K562 (cell line): ENCODE measurements around the gene RNF150. TPM values are rescaled to one million over a fixed set of nuclear protein-coding genes. Genes with fewer than 3 reads are reported as not detected.

ENCODE experiments used
- ATAC-seq: fragments of 200-7000 bp; cut with Tn5 transposase; 3 replicates; pipeline ENCODE4 v1.9.1; 2020; ENCODE audit warnings: moderate library complexity
- Bru-seq: library from RNA; stranded (reverse); fragments of 400-500 nt; gene quantifications from one replicate; lab custom pipeline; 2021; lab: Mats Ljungman, UMichigan
- BruChase-seq, 2 experiments: library from RNA; stranded (reverse); fragments of 400-500 nt; gene quantifications; one replicate each; lab custom pipeline; 2021; lab: Mats Ljungman, UMichigan
- BruUV-seq: library from RNA; stranded (reverse); fragments of 400-500 nt; replicated peaks from 2 replicates; lab custom pipeline; 2021; lab: Mats Ljungman, UMichigan
- CTCF ChIA-PET: fragments of 300-600 bp; formaldehyde crosslinking; extraction: SDS; loops from one replicate; lab custom pipeline; 2021; ENCODE audit warnings: low intra/inter-chr PET ratio; lab: Yijun Ruan, JAX
- POLR2A ChIA-PET: fragments of 300-600, 350-650 bp; sonication (Branson Sonifier 250); formaldehyde crosslinking; extraction: SDS; loops from one replicate; lab custom pipeline; 2021; ENCODE audit warnings: antibody characterized with exemption, inconsistent platforms; lab: Yijun Ruan, JAX
- DNase-seq, 4 experiments: peaks; one replicate each; pipeline versions ENCODE4 v3.0.0 to v3.0.0-alpha.2; 2011 to 2018; ENCODE audit warnings: low spot score in 3 of 4, mixed read lengths in 3 of 4; ENCODE audit errors: extremely low read depth in 1 of 4
- FAIRE-seq: peaks from 2 replicates; lab custom pipeline; 2011; peaks lifted over from hg19 to GRCh38; lab: Jason Lieb, UNC
- H2AFZ ChIP-seq: 2 replicates; pipeline ENCODE4 v1.6.0; 2011; ENCODE audit warnings: low read depth, low read length, control low read depth, inconsistent platforms
- H3K27ac ChIP-seq: fragments of 200-600 bp; 3 replicates; pipeline ENCODE4 v1.8.0; 2011; ENCODE audit warnings: low read depth, mild to moderate bottlenecking, control low read depth, inconsistent platforms, low read length, moderate library complexity, mixed read lengths; ENCODE audit errors: extremely low read depth
- H3K27me3 ChIP-seq, 2 experiments: fragments of 300-600 bp in 1 of 2; 2 replicates in 1 of 2; 3 replicates in 1 of 2; pipeline versions ENCODE4 v1.6.0 to v1.8.0; 2011; ENCODE audit warnings: inconsistent platforms in 2 of 2, low read length in 2 of 2, mild to moderate bottlenecking in 1 of 2, mixed read lengths in 1 of 2, moderate library complexity in 1 of 2; ENCODE audit not compliant: control insufficient read depth in 2 of 2, insufficient read depth in 2 of 2
- H3K36me3 ChIP-seq: fragments of 300-600 bp; 3 replicates; pipeline ENCODE4 v1.8.0; 2011; ENCODE audit warnings: mild to moderate bottlenecking, low read length, inconsistent platforms; ENCODE audit not compliant: control insufficient read depth, insufficient read depth
- H3K4me1 ChIP-seq, 2 experiments: fragments of 200-600 bp in 1 of 2; replicated peaks in 1 of 2; 2 replicates in 1 of 2; 3 replicates in 1 of 2; pipeline versions ENCODE4 v1.5.1 to v1.8.0; 2011; ENCODE audit warnings: inconsistent platforms in 2 of 2, low read length in 2 of 2, mild to moderate bottlenecking in 1 of 2, mixed read lengths in 1 of 2, moderate library complexity in 1 of 2; ENCODE audit not compliant: control insufficient read depth in 2 of 2, insufficient read depth in 2 of 2
- H3K4me2 ChIP-seq: 2 replicates; pipeline ENCODE4 v1.6.1; 2011; ENCODE audit warnings: low read length, control low read depth, inconsistent platforms, mixed read lengths; ENCODE audit not compliant: insufficient read depth
- H3K4me3 ChIP-seq: fragments of 200-600 bp; sonication (generic), shearing (Covaris generic); 2 replicates; pipeline ENCODE4 v1.5.1; 2016; ENCODE audit warnings: control low read depth, inconsistent platforms
- H3K79me2 ChIP-seq: fragments of 200-600 bp; 3 replicates; pipeline ENCODE4 v1.8.0; 2011; ENCODE audit warnings: low read length, inconsistent platforms; ENCODE audit not compliant: control insufficient read depth, insufficient read depth
- H3K9ac ChIP-seq, 2 experiments: 2 replicates each; pipeline versions ENCODE4 v1.6.0 to v1.6.1; 2011; ENCODE audit warnings: low read depth in 2 of 2, low read length in 2 of 2, control low read depth in 1 of 2, inconsistent platforms in 1 of 2, mild to moderate bottlenecking in 1 of 2, mixed read lengths in 1 of 2; ENCODE audit not compliant: insufficient read depth in 1 of 2
- H3K9me1 ChIP-seq: one replicate; pipeline ENCODE4 v1.6.0; 2011; ENCODE audit warnings: inconsistent platforms, mild to moderate bottlenecking, low read length, moderate library complexity; ENCODE audit not compliant: control insufficient read depth, insufficient read depth
- H3K9me3 ChIP-seq: replicated peaks from 2 replicates; pipeline ENCODE4 v1.5.1; 2011; ENCODE audit warnings: low read depth, low read length, inconsistent platforms; ENCODE audit not compliant: control insufficient read depth, insufficient read depth
- H4K20me1 ChIP-seq: replicated peaks from 2 replicates; pipeline ENCODE4 v1.6.1; 2011; ENCODE audit warnings: low read length, inconsistent platforms, mixed read lengths; ENCODE audit not compliant: control insufficient read depth, insufficient read depth
- MCM2 ChIP-seq: fragments of 450-650 bp; IDR thresholded peaks from 2 replicates; pipeline ENCODE4 v1.6.1; 2017; ENCODE audit warnings: low read depth, mild to moderate bottlenecking
- RAD21 ChIP-seq, 2 experiments: fragments of 250-450 bp in 1 of 2; fragments of 450-650 bp in 1 of 2; sonication (Bioruptor Pico) in 1 of 2; formaldehyde crosslinking in 1 of 2; IDR thresholded peaks in 1 of 2; conservative IDR thresholded peaks in 1 of 2; 2 replicates each; pipeline versions ENCODE4 v1.4.0 to v1.8.0; 2020 to 2022; ENCODE audit warnings: mild to moderate bottlenecking in 2 of 2, moderate library complexity in 1 of 2
- SP1 ChIP-seq: sonication (generic); formaldehyde crosslinking; IDR thresholded peaks from 2 replicates; pipeline ENCODE4 v1.8.1; 2022; ENCODE audit warnings: mild to moderate bottlenecking, missing genetic modification reagents
- SPI1 ChIP-seq: IDR thresholded peaks from 2 replicates; pipeline ENCODE4 v1.6.1; 2011; ENCODE audit warnings: low read depth, low read length, control low read depth, borderline replicate concordance
- TOE1 ChIP-seq, 2 experiments: fragments of 450-650 bp in 1 of 2; sonication (generic) in 1 of 2; formaldehyde crosslinking in 1 of 2; IDR thresholded peaks; 2 replicates each; pipeline versions ENCODE4 v1.7.1 to v1.8.0; 2016 to 2022; ENCODE audit warnings: borderline replicate concordance in 2 of 2, mild to moderate bottlenecking in 2 of 2, antibody characterized with exemption in 1 of 2, inconsistent platforms in 1 of 2, low read depth in 1 of 2, missing genetic modification reagents in 1 of 2, moderate library complexity in 1 of 2
- WGBS: fragments of 100-300 bp; shearing (Covaris generic); methylation state at CpG from one replicate; pipeline ENCODE4 v1.1.6; 2016; ENCODE audit warnings: low coverage, mixed read lengths; ENCODE audit not compliant: insufficient coverage; ENCODE audit errors: missing lambda C conversion rate; 5-methylcytosine and 5-hydroxymethylcytosine counted together
- in situ Hi-C: fragments of 300-500 bp; cut with MboI; formaldehyde crosslinking; loops from 4 replicates; pipeline ENCODE4 v1.15.0; 2018; ENCODE audit warnings: inconsistent platforms, mixed read lengths
- intact Hi-C: fragments of 100-400 bp; cut with micrococcal nuclease; formaldehyde crosslinking; loops from 2 replicates; pipeline ENCODE4 v1.14.2; 2022
- long read RNA-seq, 3 experiments: library from polyadenylated mRNA in 2 of 3; library from RNA in 1 of 3; unstranded in 2 of 3; stranded (forward) in 1 of 3; transcript quantifications; one replicate each; pipeline ENCODE4 v2.0.0, GENCODE V29; 2019 to 2022
- polyA minus RNA-seq, 3 experiments: library from RNA; depleted of rRNA, polyadenylated mRNA; stranded (reverse); fragments of >200 nt; gene quantifications; 2 replicates each; pipeline ENCODE4 v1.2.3, GENCODE V29; 2011
- polyA plus RNA-seq, 8 experiments: library from polyadenylated mRNA; depleted of rRNA in 4 of 8; stranded (reverse) in 5 of 8; unstranded in 3 of 8; fragments of >200 nt; fragmentation: Nextera tagmentation in 2 of 8; fragmentation: Illumina TruSeq in 1 of 8; extraction: Ambion mirVana in 2 of 8; extraction: Trizol in 1 of 8; gene quantifications; 2 replicates each; pipeline versions ENCODE4 v1.2.1 to v1.2.3, GENCODE V29; 2011 to 2014; ENCODE audit warnings: inconsistent platforms in 1 of 8, missing spikeins in 1 of 8
- total RNA-seq, 7 experiments: library from RNA; depleted of rRNA in 6 of 7; stranded (reverse); fragments of >200 nt in 6 of 7; fragmentation: Illumina TruSeq in 2 of 7; extraction: Trizol in 2 of 7; gene quantifications; 2 replicates each; pipeline versions ENCODE4 v1.2.1 to v1.2.3, GENCODE V29; 2011 to 2021; ENCODE audit warnings: low replicate concordance in 1 of 7
- TF ChIP-seq, protein P1 (sequence below), 3 experiments: IDR thresholded peaks in 2 of 3; conservative IDR thresholded peaks in 1 of 3; 2 replicates each; pipeline ENCODE4 v1.5.1; 2011 to 2012; ENCODE audit warnings: low read length in 3 of 3, mild to moderate bottlenecking in 3 of 3, control low read depth in 2 of 3, improper control_type of control experiment in 1 of 3, inconsistent platforms in 1 of 3, low read depth in 1 of 3, mixed read lengths in 1 of 3, moderate library complexity in 1 of 3; ENCODE audit not compliant: insufficient read depth in 2 of 3

Gene RNF150
- total RNA-seq (2011; cell fraction: chromatin; rRNA removed; ENCODE audit: low replicate concordance): not detected in 2 replicates
- total RNA-seq (2011; cell fraction: nucleolus; rRNA removed): not detected in 2 replicates
- total RNA-seq (2011; cell fraction: nucleoplasm; rRNA removed): not detected in 2 replicates
- total RNA-seq (2014; rRNA removed): not detected in 2 replicates
- total RNA-seq (2014; rRNA removed; fragmentation: Illumina TruSeq; extraction: Trizol): not detected in 2 replicates
- not detected in 2 replicates for total RNA-seq (2015; rRNA removed; fragmentation: Illumina TruSeq; extraction: Trizol)
- total RNA-seq (2021): 0.04 and 0.09 TPM in 2 replicates
- polyA plus RNA-seq (2011; rRNA removed): not detected in 2 replicates
- not detected in 2 replicates for polyA plus RNA-seq (2011; cell fraction: cytosol; rRNA removed)
- polyA plus RNA-seq (2011; cell fraction: nucleus; rRNA removed): not detected in 2 replicates
- polyA plus RNA-seq (2012): not detected in 2 replicates
- not detected in 2 replicates for polyA plus RNA-seq (2014; fragmentation: Illumina TruSeq; extraction: Trizol)
- not detected for polyA plus RNA-seq (2014; fragmentation: Nextera tagmentation; extraction: Ambion mirVana)
- polyA plus RNA-seq (2014; rRNA removed): not detected in 2 replicates
- polyA minus RNA-seq (2011; rRNA and poly(A)+ RNA removed): not detected in 2 replicates
- polyA minus RNA-seq (2011; cell fraction: cytosol; rRNA and poly(A)+ RNA removed): not detected in 2 replicates
- polyA minus RNA-seq (2011; cell fraction: nucleus; rRNA and poly(A)+ RNA removed): not detected in 2 replicates
- percentile 5 among the genes with signal in this experiment for Bru-seq, nascent RNA
- BruChase-seq, experiment 1, labeled RNA remaining after a 2-hour chase: percentile 6 among the genes with signal in this experiment
- percentile 7 among the genes with signal in this experiment for BruChase-seq, experiment 2, labeled RNA remaining after a 6-hour chase
- long read RNA-seq, experiment 1: 0 reads
- long read RNA-seq, experiment 2: 0 reads
- long read RNA-seq, experiment 3: 0 reads

DNA sequence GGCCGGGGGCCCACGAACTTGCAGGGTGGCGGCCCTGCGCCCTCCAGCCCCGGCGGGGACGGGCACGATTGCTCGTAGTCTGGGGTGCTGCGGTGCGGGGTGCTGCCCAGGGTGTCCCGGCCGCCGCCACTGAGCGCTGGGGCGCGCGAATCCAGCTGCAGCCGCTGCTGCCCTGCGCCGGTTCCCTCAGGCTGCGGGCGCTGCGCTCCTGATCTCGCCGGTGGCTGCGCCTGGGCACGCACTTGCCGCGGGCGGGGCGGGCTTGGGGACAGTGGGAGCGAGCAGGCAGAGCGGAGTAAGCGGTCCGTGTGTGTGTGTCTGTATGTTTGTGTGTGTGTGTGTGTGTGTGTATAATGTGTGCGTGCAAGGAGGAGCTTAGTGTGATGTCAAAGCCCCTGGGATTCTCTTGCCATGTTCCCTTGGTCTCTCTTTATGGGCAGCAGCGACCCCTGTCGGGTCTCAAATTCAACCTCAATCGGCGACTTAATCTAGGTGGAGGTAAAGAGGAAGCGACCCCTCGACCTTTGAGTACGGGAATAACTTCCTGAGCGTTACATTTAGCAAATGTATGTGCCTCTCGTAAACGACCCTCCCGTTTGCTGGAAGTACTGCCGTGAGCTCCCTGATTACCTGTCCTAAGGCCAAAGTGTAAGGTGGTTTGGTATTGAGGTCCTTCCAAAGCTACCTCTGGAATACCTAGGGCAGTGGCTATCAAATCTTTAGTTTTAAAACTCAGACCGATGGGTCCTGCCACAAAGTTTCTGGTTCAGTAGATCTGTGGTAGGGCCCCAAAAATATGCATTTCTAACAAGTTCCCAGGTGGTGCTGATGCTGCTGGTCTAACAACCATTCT is at the start of gene RNF150:
RNF150 (minus strand) TSS at position 324 of the 853 bp plus-strand sequence.
- in situ Hi-C loops (loop anchor here (10.0 kb wide), 1 partner anchor 269 kb away; no protein-coding TSS in a partner anchor), intact Hi-C loops (loop anchor here (1.0 to 10.0 kb wide), 2 partner anchors 139 to 272 kb away; no protein-coding TSS in a partner anchor)
- Histone ChIP-seq H3K27ac (no peak within 1 kb of the TSS), H3K9me1 (no peaks in the 10 kb centered on the region), H4K20me1 (no peaks in the 10 kb centered on the region), H3K27me3 (peaks cover 6 to 16% of the 10 kb centered on the region in 2 experiments; a peak in 3 of 5 replicates), H3K9ac (no peak within 1 kb of the TSS), H3K4me3 (no peak within 1 kb of the TSS), H3K4me1 (peaks cover 0 to 7% of the 10 kb centered on the region in 2 experiments; a peak in 1 of 5 replicates), H3K4me2 (no peak within 1 kb of the TSS), H2AFZ (no peak within 1 kb of the TSS), H3K36me3 (no peaks in the 10 kb centered on the region), H3K79me2 (no peaks in the 10 kb centered on the region), H3K9me3 (no peaks in the 10 kb centered on the region)
- peak; percentile 7; the same call in 1 of the 2 replicates for TF ChIP-seq SPI1
- no peak for TF ChIP-seq MCM2
- TF ChIP-seq SP1 (CRISPR knock-in tag): no peak
- peak in 1 of 2 experiments; percentile 35; a peak in 2 of 4 replicates for TF ChIP-seq RAD21 (CRISPR knock-in tag; conservative IDR thresholded peaks at IDR 0.05 in 1 of 2, IDR thresholded peaks at IDR 0.05 in 1 of 2)
- TF ChIP-seq, protein P1, sequence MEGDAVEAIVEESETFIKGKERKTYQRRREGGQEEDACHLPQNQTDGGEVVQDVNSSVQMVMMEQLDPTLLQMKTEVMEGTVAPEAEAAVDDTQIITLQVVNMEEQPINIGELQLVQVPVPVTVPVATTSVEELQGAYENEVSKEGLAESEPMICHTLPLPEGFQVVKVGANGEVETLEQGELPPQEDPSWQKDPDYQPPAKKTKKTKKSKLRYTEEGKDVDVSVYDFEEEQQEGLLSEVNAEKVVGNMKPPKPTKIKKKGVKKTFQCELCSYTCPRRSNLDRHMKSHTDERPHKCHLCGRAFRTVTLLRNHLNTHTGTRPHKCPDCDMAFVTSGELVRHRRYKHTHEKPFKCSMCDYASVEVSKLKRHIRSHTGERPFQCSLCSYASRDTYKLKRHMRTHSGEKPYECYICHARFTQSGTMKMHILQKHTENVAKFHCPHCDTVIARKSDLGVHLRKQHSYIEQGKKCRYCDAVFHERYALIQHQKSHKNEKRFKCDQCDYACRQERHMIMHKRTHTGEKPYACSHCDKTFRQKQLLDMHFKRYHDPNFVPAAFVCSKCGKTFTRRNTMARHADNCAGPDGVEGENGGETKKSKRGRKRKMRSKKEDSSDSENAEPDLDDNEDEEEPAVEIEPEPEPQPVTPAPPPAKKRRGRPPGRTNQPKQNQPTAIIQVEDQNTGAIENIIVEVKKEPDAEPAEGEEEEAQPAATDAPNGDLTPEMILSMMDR (IDR thresholded peaks at IDR 0.05 in 2 of 3, conservative IDR thresholded peaks at IDR 0.05 in 1 of 3; ENCODE audit: insufficient read depth in 2 of 3, low read depth in 1 of 3, low read length in 3 of 3): peak; percentile 48 to 59 (median 51); a peak in 5 of 6 replicates
- TF ChIP-seq TOE1 (IDR thresholded peaks at IDR 0.05; ENCODE audit: borderline replicate concordance): no peak
- no peak for TF ChIP-seq TOE1 (CRISPR knock-in tag; IDR thresholded peaks at IDR 0.05; ENCODE audit: borderline replicate concordance, low read depth)
- ChIA-PET CTCF (interaction anchor here (1.5 kb wide), 1 partner anchor 272 kb away, joined by 5 read pairs; no protein-coding TSS in a partner anchor), POLR2A (interaction anchor here (0.7 kb wide), 1 partner anchor 1062 kb away, joined by 3 read pairs; no protein-coding TSS in a partner anchor)
- no TSS peak for BruUV-seq
- WGBS: 6% methylated on average over 28 of the region's 50 CpGs
- FAIRE-seq (no peak), ATAC-seq (peak; percentile 83), DNase-seq (peak; percentile 27 to 51 (median 36))
